ENCODE measurements around the gene NDRG2.
"Not testable (repeated sequence)": the region's sequence is repeated elsewhere in the genome, so short reads cannot be mapped to it uniquely, and the experiment has no call there.

NDRG2 gene

DNA sequence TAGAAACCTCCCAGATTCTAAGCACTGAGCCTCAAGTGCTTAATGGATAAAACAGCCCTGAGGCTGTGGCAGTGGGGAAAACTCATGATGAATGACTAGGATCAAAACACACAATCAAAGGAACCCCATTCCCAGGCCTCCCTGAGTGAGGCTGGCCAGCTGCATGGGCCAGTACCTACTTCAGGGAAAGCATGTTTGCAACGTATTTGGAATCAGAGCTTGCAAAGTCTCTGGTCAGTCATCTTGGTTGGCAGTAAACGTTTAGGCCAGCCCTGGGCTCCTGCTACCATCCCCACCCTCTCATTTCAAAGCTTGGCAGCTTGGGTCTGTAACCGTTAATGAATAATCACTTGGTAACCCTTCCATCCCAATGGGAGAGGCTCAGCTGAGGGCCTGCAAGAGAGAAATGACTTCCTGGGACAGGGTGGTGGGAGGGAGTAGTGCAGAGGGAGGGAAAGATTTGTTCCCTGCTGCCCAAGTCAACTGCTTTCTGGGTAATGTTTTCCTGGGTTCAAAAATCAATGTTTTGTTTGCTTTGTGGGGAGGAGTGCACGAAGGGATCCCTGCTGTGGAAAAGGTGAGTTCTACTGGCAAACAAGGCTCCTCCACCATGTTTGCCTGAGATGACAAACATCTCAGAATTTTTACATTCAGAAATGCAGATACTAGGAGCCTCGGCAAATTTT is 30.7 kb upstream of the NDRG2 start:
- DNase-seq (ENCODE audit: low read depth), result no peak

DNA sequence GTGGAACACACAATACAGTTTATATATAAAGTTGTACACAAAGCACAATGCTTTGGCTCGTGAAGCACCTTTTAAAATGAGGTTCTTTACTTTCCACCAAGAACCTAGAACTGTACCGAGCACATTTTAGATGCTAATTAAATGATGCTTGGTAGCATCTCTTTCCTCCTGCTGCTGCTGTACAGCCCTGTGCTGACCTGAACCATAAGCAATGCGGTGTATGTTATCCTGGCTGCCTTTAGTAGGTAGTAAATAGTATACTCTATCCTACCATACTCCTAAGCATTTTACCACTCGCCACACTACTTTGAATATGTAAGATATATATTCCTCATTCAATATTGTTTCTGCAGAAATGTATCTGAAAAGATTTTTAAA is 29.9 kb upstream of the NDRG2 start:
- no peak for DNase-seq (ENCODE audit: low read depth)

DNA sequence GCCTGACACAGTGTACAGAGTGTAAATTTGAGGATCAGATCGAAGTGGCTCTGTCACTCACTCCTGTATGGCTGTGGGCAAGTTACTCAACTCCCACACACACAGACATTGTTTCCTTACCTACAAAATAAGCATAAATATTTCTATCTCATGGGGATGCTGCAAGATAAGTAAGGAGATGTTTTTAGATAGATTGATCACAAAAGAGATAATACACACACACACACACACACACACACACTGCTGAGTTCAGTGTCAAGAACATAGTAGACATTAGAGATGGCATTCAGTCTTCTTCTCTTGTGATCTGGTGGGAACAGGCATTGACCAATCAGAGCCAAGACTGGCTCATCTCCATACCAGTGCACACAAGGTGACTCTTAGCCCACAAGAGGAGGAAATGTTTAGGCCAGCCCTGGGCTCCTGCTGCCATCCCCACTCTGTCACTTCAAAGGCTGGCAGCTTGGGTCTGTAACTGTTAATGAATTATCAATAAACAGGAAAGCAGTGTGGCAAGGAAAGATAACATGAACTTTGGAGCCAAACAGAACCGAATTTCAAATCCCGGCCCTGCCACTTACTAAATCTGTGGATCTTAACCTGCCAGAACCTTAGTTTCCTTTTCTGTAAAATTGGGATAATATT is 29.4 kb upstream of the NDRG2 start:
- no peak for DNase-seq (ENCODE audit: low read depth)

DNA sequence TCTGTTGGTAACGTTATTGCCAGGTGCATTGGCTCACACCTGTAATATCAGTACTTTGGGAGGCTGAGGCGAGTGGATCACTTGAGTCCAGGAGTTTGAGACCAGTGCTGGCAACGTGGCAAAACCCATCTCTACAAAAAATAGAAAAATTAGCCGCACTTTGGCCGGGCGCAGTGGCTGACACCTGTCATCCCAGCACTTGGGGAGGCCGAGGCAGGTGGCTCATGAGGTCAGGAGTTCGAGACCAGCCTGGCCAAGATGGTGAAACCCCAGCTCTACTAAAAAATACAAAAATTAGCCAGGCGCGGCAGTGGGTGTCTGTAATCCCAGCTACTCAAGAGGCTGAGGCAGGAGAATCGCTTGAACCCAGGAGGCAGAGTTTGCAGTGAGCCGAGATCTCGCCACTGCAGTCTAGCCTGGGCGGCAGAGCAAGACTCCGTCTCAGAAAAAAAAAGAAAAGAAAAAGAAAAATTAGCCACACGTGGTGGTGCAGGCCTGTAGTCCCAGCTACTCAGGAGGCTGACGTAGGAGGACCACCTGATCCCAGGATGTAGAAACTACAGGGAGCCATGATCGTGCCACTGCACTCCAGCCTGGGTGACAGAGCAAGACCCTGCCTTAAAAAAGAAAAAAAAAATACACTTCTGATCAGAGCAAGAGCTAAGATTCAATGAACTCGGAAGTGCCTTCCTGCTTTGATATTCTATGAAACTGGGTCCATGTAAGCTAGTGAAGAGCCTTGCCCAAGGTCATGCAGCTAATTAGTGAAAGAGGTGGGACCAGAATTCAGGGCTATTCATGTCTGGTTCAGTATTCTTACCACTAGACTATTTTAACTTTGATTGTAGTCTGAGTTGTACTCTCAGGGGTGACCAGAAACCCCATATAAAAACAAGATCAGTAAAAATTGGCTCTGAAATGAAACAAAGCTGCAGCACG is 28.6 kb upstream of the NDRG2 start:
- DNase-seq (ENCODE audit: low read depth), result no peak

DNA sequence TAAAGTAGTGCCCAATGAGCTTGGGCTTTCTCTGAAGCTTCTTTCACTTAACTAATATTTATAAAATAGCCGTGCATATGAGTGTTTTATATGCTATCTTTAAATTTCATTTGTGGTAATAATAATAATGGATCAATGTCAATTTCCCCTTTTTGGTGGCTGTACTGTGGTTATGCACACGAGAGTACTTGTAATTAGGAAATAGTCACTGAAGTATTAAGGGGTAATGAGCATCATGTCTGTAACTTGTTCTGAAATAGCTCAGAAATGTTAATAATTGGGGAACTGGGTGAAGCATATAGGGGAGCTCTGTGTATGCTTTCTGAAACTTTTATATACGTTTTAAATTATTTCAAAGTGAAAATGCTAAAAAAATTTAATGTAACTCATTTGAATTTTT is 25.7 kb upstream of the NDRG2 start:
- no peak for DNase-seq (ENCODE audit: low read depth)

DNA sequence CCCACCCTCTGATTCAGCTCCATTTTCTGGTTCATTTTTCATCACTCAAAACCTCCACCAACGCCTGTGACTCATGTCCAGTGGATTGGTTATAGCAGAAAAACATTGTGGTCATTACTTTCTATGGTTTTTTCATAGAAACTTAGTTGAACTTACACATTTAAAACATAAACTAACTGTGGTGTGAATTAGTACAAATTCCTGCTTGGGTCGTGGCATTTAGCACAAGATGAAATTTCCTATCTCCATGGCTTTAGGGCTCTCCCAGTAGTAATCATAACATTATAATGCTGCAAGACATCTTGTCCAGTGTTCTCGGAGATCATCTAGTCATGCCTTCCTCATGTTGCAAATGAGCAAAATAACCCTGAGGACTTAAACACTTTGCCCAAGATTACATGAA is 24.4 kb upstream of the NDRG2 start:
- no peak for DNase-seq (ENCODE audit: low read depth)

DNA sequence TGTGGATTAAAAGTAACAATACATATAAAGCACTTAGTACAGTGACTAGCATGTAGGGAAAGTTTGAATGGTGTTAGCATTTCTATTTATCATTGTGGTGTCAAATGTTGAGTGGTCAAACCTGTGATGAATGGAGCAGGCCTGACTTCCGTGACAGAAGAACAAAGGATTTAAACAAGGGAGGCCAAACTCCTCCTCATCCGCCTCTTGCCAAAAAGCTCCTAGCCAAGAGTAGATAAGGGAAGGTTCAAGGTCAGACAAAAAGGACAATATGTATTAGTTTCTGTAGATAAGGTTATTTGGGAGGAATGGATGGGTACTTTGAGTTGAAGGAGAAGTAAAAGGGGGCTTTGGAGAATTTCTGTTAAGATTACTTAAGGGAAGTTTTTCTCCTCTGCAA is 23.8 kb upstream of the NDRG2 start:
- no peak for DNase-seq (ENCODE audit: low read depth)

DNA sequence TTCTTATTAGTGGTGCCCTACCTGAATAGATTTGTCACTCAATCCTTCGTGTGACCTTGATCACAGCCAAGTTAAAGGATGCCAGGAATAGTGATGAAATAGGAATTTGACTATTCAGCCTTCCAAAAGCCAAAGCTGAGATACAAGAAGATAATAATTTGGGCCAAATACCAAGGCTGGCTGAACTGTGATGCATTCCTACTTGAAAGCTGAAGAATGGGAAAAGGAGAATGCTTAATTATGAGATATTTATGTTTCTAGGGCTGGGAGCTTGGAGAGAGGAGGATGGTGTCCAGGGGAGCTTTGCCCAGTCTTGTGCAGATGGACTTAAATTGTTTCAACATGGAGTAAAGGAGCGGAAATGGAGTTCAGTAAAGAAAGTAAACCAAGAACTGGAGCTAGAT is 22.5 kb upstream of the NDRG2 start:
- peak; percentile 88 for DNase-seq (ENCODE audit: low read depth)

DNA sequence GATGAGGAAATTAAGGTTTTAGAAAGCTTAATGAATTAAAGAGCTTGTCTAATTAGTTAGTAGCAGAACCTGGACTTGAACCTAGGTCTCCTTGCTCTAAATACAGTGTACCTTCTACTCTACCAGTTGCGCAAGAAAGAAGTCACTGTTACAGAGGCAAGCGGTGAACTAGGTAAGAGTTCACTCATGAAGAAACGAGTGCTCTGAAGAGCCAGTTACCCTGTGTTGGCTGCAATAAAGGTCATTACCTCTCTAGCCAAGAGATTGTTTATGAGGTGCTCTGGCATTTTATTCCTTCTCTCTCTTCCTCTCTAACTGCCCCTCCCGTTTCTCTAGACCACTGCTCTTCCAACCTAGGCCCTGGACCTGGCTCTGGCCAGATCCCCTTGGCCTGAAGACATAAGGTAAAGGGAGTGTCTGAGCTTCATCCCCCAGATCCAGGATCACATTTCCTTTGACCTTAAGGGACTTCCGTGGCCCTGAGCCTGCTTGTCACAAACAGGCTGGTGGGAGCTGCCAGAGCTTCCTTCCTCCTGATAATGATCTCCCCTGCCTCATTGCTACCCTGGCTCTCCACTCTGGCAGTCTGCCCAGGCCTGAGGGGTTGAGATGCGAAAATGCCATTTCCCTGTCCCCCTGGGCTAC is 19.2 kb upstream of the NDRG2 start:
- DNase-seq (ENCODE audit: low read depth), result no peak

DNA sequence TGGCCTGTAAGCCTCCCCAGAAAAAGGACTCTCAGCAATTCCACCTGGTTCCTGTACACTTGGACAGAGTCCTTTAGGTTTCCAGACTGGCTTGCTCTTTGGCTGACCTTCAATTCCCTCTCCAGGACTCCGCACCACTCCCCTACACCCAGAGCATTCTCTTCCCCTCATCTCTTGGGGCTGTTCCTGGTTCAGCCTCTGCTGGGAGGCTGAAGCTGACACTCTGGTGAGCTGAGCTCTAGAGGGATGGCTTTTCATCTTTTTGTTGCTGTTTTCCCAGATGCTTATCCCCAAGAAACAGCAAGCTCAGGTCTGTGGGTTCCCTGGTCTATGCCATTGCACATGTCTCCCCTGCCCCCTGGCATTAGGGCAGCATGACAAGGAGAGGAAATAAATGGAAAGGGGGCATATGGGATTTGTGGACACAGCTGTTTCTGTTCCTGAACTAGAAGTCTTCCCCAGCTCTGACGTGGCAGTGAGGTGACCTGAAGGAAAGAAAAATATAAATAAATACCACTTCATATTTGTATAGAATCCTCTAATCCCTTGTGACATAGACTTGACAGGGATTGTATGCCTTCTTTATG is 18.6 kb upstream of the NDRG2 start:
- no peak for DNase-seq (ENCODE audit: low read depth)

DNA sequence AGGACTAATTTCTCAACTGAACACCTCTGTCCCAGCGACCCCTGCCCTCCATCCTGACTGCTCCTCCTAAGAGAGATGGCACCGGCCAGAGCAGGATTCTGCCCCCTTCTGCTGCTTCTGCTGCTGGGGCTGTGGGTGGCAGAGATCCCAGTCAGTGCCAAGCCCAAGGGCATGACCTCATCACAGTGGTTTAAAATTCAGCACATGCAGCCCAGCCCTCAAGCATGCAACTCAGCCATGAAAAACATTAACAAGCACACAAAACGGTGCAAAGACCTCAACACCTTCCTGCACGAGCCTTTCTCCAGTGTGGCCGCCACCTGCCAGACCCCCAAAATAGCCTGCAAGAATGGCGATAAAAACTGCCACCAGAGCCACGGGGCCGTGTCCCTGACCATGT is 18.1 kb upstream of the NDRG2 start:
- no peak for DNase-seq (ENCODE audit: low read depth)

DNA sequence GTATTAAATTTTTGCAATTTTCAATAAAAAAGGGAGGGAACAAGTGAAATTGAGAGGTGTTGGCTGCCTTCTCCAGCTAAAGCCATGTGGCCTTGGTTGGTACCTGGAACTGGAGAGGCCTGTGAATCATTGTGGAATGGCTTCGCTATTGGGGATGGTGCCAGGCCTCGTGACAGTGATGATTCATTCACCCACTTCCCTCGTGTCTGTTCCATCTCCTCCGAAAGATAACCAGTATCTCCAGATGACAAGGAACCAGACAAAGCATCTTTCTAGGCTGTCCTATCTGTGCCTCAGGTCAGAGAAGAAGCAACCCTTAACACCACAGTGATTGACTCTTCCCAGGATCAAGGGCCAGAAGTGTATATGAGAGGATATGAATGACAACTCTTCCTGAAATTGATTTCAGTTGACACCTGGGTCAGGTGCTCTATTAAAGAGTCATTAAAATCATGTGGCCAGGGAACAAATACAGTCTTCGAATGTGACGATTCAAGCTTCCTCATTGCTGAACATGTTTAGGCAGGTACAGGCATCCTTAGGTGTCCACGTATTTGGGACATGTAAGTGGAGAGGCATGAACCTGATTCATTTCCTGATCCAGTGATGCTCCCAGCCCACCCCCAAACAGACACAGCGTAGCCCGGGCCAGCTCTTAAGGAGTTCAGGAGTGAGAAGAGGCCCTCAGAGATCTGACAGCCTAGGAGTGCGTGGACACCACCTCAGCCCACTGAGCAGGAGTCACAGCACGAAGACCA is 17.0 kb upstream of the NDRG2 start, which contains the start of gene RNASE7:
RNASE7 (plus strand) TSS at position 687 of the 758 bp plus-strand sequence. CDS start 631 bp downstream, outside the sequence.
- no peak for DNase-seq (ENCODE audit: low read depth)

DNA sequence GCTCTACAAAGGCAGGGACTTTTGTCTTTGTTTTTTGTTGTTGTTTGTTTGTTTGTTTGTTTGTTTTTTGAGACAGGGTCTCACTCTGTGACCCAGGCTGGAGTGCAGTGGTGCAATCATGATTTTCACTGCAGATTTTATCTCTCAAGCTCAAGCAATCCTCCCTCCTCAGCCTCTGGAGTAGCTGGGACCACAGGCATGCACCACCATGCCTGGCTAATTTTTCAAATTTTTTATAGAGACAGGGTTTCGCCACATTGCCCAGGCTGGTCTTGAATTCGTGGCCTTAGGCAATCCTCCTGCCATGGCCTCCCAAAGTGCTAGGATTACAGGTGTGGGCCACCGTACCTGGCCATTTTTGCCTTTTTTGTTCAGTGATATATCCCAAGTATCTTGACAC is 16.1 kb upstream of the NDRG2 start:
- not testable (repeated sequence) for DNase-seq (ENCODE audit: low read depth)

DNA sequence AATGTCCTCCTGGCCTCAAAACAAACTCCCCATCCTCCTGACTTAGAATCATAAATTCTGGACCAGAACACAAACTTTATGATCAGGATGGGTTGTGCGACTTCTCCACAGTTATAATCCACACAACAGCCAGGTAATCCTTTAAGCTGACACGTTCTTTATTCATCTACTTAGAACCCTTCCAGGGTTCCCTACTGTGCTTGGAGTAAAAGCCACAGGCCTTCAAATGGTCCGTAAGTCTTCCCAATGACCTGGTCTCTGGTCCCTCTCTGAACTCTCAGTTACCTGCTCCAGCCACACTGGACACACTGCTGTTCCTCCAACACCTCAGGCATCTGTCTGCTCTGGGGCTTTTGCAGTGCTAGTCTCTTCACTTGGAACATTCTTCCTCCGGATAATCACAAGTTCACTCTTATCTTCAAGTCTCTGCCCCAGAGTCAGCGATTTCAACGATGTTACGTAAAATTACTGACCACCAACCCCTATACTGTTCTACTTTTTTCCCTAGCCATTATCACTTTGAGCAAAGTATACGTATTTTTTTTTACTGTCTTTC is 15.6 kb upstream of the NDRG2 start:
- no peak for DNase-seq (ENCODE audit: low read depth)

DNA sequence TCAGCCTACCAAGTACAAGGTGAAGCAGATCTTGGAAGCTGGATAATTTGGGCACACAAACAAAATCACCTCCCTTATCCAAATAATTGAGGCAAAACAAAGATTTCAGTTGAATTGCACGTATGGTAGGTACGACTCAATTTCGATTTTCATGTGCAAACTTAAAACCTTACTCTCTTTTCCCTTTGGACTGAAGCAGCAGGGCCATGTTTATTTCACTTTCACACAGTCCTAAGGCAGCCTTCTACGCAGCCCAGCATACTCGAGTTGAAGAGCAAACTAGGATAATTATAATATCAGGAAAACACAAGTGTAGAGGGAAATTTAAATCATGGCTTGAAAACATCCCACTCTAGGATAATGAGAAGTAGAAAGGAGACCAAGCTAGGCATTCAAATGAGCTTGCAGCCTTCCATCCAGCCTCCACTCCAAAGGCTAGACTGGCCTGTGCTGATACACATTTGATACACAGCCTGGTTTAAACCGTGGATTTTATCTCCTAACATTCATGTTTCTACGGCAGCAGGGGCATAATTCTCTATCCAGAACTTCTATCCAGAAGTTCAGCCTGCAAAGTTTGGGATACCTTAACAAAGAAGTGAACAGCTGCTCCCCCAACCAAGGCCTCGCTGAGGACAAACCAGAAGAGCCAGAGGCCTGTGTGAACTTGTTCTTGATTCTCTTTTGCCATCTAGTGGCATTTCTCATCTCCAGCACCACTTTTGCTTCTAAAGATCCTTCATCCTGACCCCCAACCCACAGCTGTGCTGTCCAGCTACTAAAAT is 14.9 kb upstream of the NDRG2 start:
- DNase-seq (ENCODE audit: low read depth), result peak; percentile 23

DNA sequence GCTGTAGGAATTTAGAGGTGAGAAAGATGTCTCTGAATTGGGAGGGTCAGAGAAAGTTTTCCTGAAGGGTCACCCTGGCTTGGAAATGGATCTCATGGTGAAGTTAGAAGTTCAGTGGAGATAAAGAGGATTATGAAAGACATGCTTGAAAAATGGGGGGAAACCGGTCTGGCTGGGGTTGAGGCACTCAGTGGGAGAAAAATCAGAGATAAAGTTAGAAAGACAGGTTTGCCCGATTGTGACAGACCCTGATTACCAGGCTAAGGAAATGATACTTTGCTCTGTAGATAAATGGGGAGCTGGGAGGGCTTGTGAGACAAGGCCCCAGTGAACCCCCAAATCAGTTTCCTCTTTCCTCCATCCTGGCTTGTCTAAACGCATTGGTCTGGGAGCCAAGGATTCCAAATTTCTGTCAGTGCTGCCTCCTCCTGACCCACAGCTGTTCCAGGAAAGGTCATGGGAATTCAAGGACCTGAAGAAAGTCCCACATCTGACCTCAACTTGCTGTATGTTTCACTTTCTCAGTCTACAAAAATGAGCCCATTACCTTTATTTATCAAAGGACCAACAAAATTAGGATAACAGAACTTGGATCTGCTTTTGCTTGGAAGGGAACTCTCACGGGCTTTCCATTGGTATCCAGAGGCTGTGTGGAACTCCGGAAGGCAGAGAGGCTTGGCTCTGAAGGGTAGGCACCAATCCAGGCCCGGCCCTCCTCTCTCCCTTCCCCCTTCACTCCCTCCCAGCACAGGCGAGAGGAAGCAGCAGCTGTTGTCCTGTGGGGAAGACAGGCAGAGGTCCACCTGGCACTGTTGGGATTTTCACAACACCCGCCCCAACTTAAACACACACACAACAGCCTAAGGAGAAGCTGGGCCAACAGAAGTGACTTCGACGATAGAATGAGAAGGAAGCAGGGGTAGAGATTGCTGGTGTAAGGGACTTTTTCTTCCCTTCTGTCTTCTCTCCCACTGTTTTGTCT is 13.9 kb upstream of the NDRG2 start:
- DNase-seq (ENCODE audit: low read depth), result no peak

DNA sequence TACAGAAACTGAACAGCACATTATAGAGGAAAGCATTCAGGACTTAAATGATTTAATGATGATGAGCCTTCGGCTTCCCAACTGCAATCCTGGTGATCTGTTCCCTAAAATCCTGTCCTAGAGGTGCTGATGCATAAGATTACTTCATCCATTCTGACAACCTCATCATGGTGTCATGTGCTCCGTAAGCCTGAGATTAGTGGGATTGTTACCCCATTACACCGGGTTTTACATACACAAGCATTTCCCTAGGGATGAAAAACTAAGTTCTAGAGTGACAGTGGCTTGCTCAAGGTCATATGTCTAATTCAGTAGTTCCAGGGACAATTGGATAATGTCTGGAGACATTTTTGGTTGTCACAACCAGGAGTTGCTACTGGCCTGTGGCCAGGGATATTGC is 12.3 kb upstream of the NDRG2 start:
- DNase-seq (ENCODE audit: low read depth), result no peak

DNA sequence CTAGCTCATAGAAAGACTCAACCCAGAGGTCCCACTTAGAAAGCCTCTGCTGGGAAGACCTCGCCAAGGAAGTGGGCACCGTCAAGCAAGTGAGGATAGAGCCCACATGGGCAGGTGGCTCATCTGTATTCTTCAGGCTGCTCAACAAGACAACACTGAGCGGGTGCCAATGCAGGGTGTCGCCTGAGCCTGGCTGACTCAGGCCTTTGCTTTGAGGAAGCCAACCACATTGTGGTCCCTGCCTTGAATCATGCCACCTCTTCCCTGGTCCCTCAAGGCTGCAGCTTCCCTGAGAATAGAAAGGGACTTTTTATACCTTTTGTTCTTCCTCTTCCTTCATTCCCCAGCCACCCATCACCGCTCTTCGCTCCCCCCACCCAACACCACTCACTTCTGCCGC is 11.9 kb upstream of the NDRG2 start:
- DNase-seq (ENCODE audit: low read depth), result no peak

DNA sequence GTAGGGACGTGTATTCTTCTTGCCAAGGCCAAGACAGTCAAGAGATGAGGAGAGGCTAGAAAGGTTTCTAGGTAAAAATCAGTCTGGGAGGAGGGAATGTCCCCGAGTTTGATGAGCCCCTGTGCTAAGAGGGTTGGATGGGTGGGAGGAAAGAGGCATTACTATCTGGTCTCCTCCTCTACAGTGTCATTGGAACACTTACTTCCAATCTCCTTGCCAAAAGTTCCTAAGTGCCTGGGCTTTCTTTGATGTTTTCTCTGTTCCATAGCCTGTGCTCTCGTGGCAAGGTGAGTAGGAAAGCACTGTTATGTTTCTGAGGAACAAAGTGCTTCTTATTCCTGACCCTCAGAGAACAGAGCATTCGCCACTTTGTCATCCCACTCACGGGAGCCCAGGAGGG is 9.8 kb upstream of the NDRG2 start, which contains the start of gene RNASE13:
RNASE13 (minus strand) TSS at position 101 of the 400 bp plus-strand sequence. CDS start 519 bp downstream, outside the sequence.
- no peak for DNase-seq (ENCODE audit: low read depth)

Data from GM04503 (cell line).